Stimulated activated CD4-positive, alpha-beta T cell treated with anti-CD3 and anti-CD28 coated beads, Interleukin-1b, Interleukin-23, amount 100 ng/mL, for 4 hours (primary cell): Measurements from ENCODE around the gene CADM4.

Source experiments
- DNase-seq, 2 donors: peaks; one replicate each; pipeline ENCODE4 v3.0.0-alpha.2; 2020; ENCODE audit warnings: low read depth in 2 of 2

The CADM4 gene

DNA sequence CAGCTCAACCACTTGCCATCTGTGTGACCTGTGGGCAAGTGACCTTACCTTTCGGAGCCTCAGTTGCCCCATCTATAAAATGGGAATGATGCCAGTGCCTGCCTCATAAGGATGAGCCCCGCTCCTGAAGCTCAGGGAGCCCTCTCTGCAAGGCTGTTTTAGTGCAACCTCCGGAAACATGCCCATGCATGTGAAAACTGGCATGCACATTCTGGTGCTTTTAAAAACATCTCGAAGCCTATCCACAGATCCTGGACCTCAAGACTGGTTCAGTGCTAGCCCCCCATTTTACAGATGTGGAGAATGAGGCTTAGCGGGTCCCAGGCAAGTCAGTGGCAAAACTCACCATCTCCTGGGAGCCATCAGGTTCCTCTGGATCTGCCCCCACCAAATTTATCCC lies 5.6 kb downstream of the CADM4 start:
- DNase-seq = no peak

DNA sequence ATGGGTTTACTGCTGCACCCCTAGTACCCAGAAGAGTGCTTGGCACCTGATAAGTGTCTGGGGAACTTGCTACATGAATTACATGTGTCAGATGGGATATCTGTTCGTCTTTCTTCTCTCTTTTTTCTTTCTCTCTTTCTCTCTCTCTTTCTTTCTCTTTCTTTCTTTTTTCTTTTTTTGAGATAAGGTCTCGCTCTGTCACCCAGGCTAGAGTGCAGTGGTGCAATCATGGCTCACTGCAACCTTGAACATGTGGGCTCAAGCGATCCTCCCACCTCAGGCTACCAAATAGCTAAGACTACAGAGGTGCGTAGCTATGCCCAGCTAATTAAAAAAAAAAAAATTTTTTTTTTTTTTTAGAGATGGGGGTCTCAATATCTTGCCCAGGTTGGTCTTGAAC lies 6.1 kb downstream of the CADM4 start:
- no peak for DNase-seq

DNA sequence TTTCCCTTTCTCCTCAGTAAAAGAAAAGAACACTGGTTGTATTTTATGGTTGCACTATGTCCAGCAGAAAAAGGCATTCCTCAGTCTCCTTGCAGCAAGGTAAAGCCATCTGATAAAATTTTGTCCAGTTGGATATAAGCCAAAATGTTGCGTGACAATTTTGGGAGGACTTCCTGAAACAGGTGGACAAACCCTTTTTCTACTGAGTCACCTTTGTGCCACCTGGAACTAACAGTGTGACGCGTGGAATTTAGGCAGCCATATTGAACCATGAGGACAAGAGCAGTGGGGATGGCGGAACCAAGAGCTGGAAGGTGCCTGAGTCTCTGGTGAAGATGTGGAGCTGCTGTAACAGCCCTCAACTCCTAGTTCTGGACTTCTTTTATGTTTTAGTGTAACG lies 8.2 kb downstream of the CADM4 start:
- no peak for DNase-seq

DNA sequence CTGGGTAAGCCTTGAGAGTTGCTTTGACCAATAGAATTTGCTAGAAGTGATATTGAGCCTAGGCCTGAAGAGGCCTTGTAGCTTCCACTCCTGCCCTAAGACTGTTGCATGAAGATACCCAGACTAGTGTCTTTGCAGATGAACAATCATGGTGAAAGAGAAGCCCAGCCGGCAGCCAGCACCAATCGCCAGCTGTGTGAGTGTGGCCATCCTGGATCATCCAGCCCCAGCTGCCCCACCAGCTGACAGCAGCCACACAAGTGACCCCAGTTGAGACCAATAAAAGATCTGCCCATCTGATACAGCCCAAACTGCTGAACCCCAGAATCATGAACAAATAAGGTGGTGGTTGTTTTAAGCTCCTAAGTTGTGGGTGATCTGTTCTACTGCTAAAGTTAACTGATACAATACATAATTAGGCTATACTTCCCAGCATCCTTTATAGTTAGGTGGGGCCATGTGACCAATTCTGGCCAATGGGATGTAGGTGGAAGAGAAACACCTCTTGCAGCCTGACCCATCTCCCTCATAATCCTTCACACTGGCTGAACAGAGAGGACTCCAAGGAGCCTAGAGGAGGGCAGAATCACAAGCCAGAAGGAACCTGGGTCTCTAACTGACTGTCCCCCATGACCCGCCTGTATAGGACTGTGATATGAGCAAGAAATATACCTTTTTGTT lies 10.9 kb downstream of the CADM4 start:
- no peak for DNase-seq

DNA sequence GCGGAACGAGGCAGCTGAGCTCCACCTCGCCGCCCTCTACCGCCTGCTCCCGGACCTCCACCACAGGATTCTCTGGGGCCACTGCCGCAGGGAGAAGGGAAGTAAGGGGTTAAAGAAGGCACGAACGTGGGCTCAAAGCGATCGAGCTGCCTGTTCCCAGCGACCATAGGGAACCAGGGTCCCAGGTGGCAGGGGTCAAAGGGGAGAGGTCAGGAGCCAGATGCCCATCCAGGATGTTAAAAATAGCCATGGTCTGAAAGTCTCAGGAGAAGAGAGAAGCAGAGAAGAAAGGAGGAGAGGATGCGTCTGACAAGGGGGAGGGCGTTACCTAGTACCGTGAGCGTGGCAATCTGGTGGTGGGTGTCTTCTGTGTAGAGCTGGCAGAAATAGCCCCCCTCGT lies 12.8 kb downstream of the CADM4 start:
- no peak for DNase-seq

DNA sequence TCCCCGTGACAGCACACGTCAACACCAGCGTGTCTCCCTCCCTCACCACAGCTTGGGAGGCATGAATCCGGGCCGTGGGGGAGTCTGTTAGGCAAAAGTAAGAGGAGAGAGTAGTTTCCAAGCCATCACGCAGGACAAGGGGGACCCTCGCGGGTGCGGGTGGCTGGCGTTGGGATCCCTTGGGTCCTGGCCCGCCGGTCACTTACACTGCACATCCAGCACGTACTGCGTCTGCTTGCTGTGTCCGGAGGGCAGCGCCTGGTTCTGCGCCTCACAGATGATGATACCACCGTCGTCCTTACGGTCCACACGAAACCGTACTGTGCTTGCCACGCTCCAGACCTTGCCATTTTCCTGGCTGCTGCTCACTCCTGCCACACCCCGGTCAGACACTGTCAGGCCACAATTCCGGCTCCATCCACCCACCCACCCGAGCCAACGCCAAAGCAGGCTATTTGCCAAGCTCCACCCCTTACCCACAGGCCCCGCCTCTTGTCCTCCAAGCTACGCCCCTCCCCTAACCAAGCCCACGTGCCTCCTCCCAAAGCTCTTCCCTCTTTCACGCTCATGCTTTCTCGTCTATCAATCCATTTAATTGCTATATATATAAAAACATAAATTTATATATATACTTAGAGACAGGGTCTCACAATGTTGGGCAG lies 13.6 kb downstream of the CADM4 start:
- DNase-seq = no peak

DNA sequence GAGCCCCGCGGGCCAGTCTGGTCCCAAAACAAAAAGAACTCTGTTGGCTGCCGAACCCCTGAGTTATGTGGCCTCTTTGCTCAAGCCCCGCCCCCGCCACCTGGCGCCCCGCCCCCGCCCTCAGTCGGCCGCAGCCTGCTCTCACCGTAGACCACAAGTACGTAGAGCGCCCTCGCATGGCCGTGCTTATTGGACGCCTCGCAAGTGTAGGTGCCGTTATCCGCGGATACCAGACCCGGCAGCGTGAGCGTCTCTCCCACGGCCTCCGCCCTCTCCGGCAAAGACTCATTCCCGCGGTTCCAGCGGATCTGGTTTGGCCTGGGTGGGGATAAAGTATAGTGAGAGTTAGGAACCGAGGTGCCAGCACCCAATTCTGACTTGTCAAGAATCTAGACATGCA lies 14.7 kb downstream of the CADM4 start:
- peak; percentile 75 to 82 for DNase-seq

DNA sequence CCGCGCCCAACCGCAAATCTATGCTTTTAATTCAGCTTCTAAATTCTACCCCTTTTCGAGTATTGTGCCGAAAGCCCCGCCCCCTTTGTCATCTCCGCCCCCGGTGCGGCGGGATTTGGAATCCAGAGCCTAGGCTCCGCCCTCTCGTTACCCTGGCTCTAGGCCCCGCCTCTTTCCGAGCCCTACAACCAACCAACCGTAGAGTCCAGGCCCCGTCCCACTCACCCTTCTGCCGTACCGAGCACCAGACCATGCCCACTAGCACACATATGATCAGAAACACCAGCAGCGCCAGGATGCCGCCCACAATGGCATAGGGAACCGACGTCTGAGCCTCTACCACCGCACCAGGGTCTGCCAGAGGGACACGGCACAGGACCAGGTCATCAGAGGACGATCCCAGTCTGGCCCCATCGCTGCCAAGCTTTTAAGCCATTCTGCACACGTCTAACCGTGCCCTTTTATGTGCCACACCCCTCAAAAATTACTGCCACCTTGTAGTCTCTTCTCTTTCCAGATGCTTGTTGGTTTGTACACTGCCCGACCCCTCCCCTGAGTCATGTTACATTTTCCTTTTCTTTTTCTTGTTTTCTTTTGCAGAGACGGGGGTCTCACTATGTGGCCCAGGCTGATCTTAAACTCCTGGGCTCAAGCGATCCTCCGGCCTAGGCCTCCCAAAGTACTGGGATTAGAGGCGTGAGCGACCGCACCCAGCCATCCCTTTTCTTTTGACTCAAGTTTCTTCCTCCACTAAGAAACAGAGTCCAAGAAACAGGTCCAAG lies 15.6 kb downstream of the CADM4 start:
- DNase-seq = no peak

DNA sequence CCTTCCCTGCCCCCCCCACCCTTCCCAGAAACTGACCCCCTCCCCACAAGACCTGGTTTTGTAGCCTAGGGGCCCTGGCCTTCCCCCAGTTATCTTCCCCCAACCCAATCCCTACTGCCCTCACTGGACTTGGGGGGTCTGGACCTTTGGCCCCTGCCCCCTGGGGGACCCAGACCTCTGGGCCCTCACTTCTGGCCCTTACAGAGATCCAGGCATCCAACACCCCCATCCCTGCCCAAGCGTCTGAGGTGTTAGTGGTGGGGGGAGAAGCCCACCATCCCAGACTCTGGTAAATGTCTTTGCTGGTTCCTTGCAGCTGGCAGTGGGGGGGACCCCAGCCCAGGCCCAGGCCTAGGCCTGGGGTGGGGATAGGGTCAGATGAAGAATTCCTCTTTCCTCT lies 16.7 kb downstream of the CADM4 start:
- DNase-seq = no peak

DNA sequence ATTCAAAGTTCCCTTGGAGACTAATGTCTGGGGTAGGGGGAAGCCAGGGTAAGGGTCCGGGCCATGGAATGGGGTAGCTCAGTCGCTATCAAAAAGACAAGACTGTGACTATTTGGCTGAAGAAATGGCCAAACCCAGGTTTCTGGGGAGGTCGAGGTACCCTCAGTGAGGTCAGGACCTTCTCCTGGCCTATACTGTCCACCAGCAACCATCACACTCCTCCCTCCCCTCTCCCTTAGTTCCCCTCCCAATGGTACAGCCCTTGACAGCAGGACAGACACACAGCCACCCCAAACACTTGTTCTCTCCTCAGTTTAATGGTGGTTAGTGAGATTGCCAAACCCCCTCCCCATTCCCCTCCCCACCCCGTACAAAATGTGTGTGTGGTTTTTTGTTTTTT lies 17.6 kb downstream of the CADM4 start:
- no peak for DNase-seq

GRCh38 chr19:43620061-43621001 lies 19.3 kb downstream of the CADM4 start:
- DNase-seq = peak; percentile 80 to 82

- peak; percentile 74 to 80 for DNase-seq
These were observed 20.2 kb downstream of the CADM4 start, which contains the start of gene ZNF428 for GRCh38 chr19:43619262-43620060. Gene ZNF428 (minus strand): TSS chr19:43619629. CDS start chr19:43614304, 5,325 bp downstream.

DNA sequence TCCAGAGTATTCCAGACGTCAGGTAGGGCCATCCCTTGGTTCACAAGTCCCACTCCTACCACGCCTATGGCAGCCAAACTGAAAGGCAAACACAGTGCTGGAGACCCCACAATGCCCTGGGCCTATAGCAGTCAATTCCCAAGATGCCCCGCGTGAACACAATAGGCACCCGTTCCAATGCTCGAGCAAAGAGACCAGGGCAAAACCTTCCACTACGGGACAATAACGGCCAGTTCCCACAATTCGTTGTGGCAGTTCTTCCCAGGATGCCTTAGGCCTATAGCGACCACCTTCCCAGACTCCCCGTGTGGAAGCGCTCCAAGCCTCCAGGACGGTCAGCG lies 20.8 kb downstream of the CADM4 start:
- DNase-seq = peak in 1 of 2 donors; percentile 24

GRCh38 chr19:43616954-43617353 lies 22.7 kb downstream of the CADM4 start:
- DNase-seq = no peak

GRCh38 chr19:43616306-43616705 lies 23.3 kb downstream of the CADM4 start:
- DNase-seq = no peak

GRCh38 chr19:43612374-43612773 lies 27.3 kb downstream of the CADM4 start:
- DNase-seq = no peak

- no peak for DNase-seq
These were observed 27.9 kb downstream of the CADM4 start, which contains the start of gene SRRM5 for GRCh38 chr19:43611788-43612187. Gene SRRM5 (plus strand): TSS chr19:43612088. CDS start chr19:43612122, 34 bp downstream.

- DNase-seq = no peak
These were observed 29.2 kb downstream of the CADM4 start for GRCh38 chr19:43610493-43610892.

- no peak for DNase-seq
These were observed 29.8 kb downstream of the CADM4 start for GRCh38 chr19:43609872-43610271.

DNA sequence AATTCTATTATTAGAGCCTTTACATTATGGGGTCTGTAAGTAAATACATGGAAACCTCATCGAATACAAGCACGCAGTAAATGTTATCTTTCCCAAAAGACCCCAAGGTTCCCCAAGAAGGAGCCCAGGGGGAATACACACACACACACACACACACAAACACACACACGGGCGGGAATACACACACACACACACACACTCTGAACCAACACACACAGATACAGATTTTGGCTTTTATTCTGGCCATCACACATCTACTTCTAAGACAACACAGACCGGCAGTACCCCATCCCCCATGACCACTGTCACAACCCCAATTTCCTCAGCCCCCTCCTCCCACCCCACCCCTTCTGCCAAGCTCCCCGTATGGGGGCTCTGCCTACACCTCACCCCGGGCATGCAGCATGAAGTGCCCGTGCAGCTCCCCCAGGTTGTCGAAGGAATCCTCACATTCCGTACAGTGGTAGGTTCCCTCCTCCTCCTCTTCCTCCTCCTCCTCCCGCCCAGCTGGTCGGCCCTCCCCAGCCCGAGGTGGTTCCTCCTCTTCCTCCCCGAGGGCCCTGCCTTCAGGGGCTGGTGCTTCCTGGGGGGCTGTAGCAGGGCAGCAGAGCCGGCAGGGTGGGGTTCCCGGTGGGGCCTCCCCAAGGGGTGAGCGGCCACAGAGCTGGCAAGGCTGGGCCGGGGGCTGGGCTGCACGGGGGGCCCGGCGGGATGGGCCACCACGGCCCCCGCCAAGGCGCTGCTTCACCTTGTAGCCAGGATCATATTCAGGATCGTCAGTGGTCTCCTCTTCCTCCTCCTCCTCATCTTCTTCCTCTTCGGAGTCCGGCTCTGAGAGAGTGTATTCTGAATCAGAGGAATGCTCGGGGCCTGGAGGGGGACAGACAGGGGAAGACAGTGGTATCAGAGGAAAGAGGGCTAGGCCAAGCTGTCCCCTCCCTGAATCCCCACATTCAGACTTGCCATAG lies 32.1 kb downstream of the CADM4 start:
- DNase-seq = no peak
